Measurements from ENCODE around the gene PRKCZ.

The PRKCZ gene

DNA sequence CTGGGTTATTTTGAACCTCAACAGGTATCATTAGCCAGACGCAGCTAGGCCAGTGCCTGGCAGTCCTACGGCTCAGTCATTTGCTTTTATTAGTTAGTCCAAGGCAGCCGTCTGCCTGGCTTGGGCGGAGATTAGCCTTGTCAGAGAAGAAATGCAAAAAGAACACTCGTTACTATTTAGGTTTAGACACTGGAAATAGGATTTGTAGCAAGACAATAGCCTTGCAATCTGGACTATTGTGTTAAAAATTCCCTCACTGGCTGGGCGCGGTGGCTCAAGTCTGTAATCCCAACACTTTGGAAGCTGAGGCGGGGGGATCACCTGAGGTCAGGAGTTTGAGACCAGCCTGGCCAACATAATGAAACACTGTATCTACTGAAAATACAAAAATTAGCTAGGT, 11.0 kb upstream of the PRKCZ start:
- no peak overlapping the region for H3K4me3 ChIP-seq (ENCODE audit: low read depth, low read length)
- TF ChIP-seq, protein P1, sequence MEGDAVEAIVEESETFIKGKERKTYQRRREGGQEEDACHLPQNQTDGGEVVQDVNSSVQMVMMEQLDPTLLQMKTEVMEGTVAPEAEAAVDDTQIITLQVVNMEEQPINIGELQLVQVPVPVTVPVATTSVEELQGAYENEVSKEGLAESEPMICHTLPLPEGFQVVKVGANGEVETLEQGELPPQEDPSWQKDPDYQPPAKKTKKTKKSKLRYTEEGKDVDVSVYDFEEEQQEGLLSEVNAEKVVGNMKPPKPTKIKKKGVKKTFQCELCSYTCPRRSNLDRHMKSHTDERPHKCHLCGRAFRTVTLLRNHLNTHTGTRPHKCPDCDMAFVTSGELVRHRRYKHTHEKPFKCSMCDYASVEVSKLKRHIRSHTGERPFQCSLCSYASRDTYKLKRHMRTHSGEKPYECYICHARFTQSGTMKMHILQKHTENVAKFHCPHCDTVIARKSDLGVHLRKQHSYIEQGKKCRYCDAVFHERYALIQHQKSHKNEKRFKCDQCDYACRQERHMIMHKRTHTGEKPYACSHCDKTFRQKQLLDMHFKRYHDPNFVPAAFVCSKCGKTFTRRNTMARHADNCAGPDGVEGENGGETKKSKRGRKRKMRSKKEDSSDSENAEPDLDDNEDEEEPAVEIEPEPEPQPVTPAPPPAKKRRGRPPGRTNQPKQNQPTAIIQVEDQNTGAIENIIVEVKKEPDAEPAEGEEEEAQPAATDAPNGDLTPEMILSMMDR (IDR thresholded peaks at IDR 0.05; ENCODE audit: insufficient read depth, low read depth, low read length, missing control alignments): no peak

DNA sequence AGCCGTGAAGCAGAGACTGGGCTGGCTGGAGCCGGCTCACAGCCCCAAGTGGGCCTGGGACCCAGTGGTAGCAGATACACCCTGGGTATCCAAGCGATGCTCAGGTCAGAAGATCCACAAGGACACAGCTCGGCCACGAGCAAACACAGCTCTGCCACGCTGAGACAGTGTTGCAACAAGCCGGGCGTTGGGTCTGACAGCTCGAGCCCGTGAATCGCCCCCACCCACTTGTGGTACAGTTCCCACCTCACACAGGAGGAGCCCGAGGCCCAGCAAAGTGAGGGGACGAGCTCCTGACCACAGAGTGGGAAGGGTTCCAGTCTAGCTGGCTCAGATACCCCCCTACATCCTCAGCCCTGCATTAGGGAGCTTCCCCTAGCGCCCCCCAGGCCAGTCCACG, 8.9 kb upstream of the PRKCZ start:
- no peak overlapping the region for H3K4me3 ChIP-seq (ENCODE audit: low read depth, low read length)
- TF ChIP-seq, protein P1 (IDR thresholded peaks at IDR 0.05; ENCODE audit: insufficient read depth, low read depth, low read length, missing control alignments): no peak
- no peak for DNase-seq (ENCODE audit: low read depth)

More for the DNA sequence above, 11.0 kb upstream of the PRKCZ start:
- no peak for DNase-seq (ENCODE audit: low read depth)

DNA sequence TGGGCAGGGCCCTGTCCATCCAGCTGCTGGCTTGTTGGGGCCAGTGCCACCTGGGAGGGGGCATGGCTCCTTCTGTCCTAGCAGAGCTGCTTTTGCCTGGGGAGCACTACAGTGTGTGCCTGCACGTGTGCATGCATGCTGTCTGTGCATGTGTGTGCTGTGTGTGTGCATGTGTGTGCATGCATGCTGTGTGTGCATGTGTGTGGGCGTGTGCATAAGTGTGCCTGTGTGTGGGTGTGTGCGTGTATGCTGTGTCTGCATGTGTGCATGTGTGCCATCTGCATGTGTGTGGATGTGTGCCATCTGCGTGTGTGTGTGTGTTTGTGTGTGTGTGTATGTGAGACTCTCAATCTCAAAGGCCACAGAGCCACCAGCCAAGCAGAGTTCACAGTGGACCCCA, 8.3 kb upstream of the PRKCZ start:
- DNase-seq (ENCODE audit: low read depth): no peak
- TF ChIP-seq, protein P1 (IDR thresholded peaks at IDR 0.05; ENCODE audit: insufficient read depth, low read depth, low read length, missing control alignments): no peak
- no peak overlapping the region for H3K4me3 ChIP-seq (ENCODE audit: low read depth, low read length)

DNA sequence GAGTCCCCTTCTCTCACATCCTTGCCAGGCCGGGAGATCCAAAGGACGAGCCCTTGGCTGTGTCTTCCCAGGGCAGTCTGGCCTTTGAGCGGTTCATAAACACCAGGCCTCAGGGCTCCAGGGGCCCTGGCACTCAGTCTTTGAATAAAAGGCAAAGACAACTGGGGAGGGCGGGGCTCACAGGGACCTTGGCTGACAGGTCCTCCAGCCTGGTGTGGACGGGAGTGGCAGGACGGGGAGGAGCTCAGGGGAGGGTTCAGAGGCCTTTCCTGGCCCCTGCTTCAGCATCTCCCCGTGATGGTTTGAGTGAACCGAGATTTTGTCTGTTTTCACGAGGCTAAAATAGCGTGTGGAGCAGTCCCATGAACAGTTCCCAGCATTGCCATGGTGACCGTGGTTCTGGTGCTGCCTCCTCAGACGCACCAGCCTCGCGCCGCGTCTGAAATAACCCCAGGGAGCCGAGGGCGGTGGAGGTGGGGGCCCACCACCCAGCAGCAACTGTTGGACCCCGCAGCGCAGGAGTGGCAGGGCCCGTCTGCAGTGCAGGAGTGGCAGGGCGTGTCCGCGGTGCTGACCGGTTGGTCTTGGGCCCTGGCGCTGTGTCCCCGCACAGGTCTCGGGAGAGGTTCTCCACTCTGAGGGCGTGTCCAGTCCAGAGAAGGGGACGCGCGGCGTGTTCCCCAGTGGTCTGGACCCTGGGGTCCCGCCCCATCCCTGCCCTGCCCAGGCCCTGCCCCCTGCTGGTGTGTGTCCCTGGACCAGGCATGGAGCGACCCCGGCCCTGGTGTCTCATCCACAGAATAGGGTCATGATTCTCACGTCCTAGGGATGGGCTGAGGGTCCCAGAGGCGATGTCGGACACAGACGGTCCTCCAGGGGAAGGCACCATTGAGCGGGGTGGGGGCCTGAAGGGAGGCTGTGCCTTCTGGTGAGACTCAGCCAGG, 7.1 kb upstream of the PRKCZ start:
- TF ChIP-seq, protein P1 (IDR thresholded peaks at IDR 0.05; ENCODE audit: insufficient read depth, low read depth, low read length, missing control alignments): no peak
- DNase-seq (ENCODE audit: low read depth): no peak
- no peak overlapping the region for H3K4me3 ChIP-seq (ENCODE audit: low read depth, low read length)

DNA sequence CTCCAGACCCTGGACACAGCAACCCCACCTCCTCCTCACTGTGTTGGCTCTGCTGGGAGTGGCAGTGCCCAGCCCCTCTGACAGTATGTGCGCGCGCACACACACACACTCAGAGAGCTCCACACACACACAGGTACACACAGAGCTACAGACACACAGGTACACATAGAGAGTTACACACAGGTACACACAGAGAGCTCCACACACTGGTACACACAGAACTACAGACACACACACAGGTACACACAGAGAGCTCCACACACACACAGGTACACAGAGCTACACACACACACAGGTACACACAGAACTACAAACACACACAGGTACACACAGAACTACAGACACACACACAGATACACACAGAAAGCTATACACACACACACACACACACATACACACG, 6.3 kb upstream of the PRKCZ start:
- H3K4me3 ChIP-seq (ENCODE audit: low read depth, low read length): no peak overlapping the region
- DNase-seq (ENCODE audit: low read depth): no peak
- TF ChIP-seq, protein P1 (IDR thresholded peaks at IDR 0.05; ENCODE audit: insufficient read depth, low read depth, low read length, missing control alignments): no peak

DNA sequence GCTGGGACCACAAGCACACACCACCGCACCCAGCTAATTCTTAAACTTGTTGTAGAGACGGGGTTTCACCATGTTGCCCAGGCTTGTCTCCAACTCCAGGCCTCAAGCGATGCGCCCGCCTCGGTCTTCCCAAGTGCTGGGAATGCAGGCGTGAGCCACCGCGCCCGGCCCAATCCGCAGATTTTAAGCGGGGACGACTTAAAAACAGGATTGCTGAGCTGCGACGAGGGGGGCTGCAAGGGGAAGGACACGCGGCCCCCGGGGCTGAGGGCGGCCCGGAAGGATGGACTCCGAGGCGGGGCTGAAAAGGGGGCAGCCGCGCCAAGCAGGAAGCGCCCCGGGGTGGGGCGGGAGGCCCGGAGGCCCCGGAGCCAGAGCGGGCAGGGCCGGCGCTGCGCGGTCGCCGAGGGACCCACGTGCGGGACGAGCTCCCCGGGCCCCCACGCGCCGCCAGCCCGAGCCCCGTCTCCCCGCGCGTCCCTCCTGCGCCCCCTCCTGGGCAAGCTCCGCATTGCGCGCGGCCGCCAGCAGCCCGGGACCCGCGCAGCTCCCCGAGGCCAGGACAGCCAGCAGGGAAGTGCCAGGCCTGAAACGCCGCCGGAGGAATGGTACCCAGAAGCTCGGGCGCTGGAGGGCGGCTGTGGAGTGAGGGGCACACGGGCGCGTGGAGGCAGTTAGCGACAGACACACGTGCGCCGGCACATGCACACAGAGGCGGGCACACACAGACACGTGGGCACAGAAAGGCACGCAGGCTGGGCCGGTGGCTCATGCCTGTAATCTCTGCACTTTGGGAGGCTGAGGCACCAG, 5.5 kb upstream of the PRKCZ start:
- TF ChIP-seq, protein P1 (IDR thresholded peaks at IDR 0.05; ENCODE audit: insufficient read depth, low read depth, low read length, missing control alignments): peak; percentile 69
- DNase-seq (ENCODE audit: low read depth): peak; percentile 19
- H3K4me3 ChIP-seq (ENCODE audit: low read depth, low read length): no peak overlapping the region
